ENCODE data around the gene FBLIM1. TPM values are rescaled to one million over a fixed set of nuclear protein-coding genes. Genes with fewer than 3 reads are reported as not detected.

The FBLIM1 gene
- total and polyA plus RNA-seq, 5 donors from 2014 or later, result 0.06 TPM; not detected in 4

DNA sequence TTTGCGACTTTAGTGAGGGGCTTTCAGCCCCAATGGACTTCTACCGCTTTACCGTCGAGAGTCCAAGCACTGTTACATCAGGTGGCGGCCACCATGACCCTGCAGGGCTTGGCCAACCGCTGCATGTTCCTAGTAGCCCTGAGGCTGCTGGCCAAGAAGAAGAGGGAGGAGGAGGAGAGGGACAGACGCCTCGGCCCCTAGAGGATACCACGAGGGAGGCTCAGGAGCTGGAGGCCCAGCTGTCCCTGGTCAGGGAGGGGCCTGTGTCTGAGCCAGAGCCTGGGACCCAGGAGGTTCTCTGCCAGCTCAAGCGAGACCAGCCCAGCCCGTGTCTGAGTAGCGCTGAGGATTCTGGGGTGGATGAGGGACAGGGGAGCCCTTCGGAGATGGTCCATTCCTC, 31.2 kb upstream of the FBLIM1 start:
- peaks cover 0 to 5% (median 0%) of the 10 kb centered on the region in 4 donors for H3K4me1 Mint-ChIP-seq
- H3K9me3 Mint-ChIP-seq, result no peaks in the 10 kb centered on the region
- Histone ChIP-seq H3K4me1 (ENCODE audit: control insufficient read depth, insufficient read depth, low read length, poor library complexity, severe bottlenecking) (no peaks in the 10 kb centered on the region), H3K9me3 (ENCODE audit: control insufficient read depth in 2 of 2, low read length in 2 of 2) (no peaks in the 10 kb centered on the region), H3K4me3 (ENCODE audit: low read depth, low read length) (no peak overlapping the region), H3K36me3 (ENCODE audit: control insufficient read depth, insufficient read depth, low read length) (peaks cover 47% of the 10 kb centered on the region), H3K27ac (ENCODE audit: insufficient read depth, low read length, poor library complexity, severe bottlenecking) (no peak overlapping the region), H3K27me3 (ENCODE audit: control insufficient read depth, insufficient read depth, low read length) (no peaks in the 10 kb centered on the region)
- ATAC-seq (ENCODE audit: low read depth in 2 of 2), result no peak
- H3K4me3 Mint-ChIP-seq, result no peak overlapping the region
- H3K36me3 Mint-ChIP-seq, result peaks cover 16% of the 10 kb centered on the region
- H3K27ac Mint-ChIP-seq, result peak overlapping the region in 1 of 3 donors; percentile 94
- DNase-seq, result no peak
- H3K27me3 Mint-ChIP-seq, result no peaks in the 10 kb centered on the region

- Mint-ChIP-seq H3K27ac (peak overlapping the region in 1 of 3 donors; percentile 23), H3K36me3 (peaks cover 18% of the 10 kb centered on the region)
Measured at GRCh38 chr1:15727866-15728534, 30.6 kb upstream of the FBLIM1 start.

GRCh38 chr1:15728937-15729657, 29.5 kb upstream of the FBLIM1 start:
- peaks cover 23% of the 10 kb centered on the region for H3K36me3 Mint-ChIP-seq
- no peaks in the 10 kb centered on the region for H3K9me3 ChIP-seq (ENCODE audit: control insufficient read depth in 2 of 2, low read length in 2 of 2)
- no peak for DNase-seq

More at GRCh38 chr1:15727866-15728534, 30.6 kb upstream of the FBLIM1 start:
- Histone ChIP-seq H3K4me3 (ENCODE audit: low read depth, low read length) (no peak overlapping the region), H3K9me3 (ENCODE audit: control insufficient read depth in 2 of 2, low read length in 2 of 2) (no peaks in the 10 kb centered on the region), H3K4me1 (ENCODE audit: control insufficient read depth, insufficient read depth, low read length, poor library complexity, severe bottlenecking) (no peaks in the 10 kb centered on the region), H3K27ac (ENCODE audit: insufficient read depth, low read length, poor library complexity, severe bottlenecking) (no peak overlapping the region), H3K27me3 (ENCODE audit: control insufficient read depth, insufficient read depth, low read length) (no peaks in the 10 kb centered on the region), H3K36me3 (ENCODE audit: control insufficient read depth, insufficient read depth, low read length) (peaks cover 50% of the 10 kb centered on the region)
- peaks cover 0 to 5% (median 0%) of the 10 kb centered on the region in 4 donors for H3K4me1 Mint-ChIP-seq
- no peaks in the 10 kb centered on the region for H3K27me3 Mint-ChIP-seq
- no peak overlapping the region for H3K4me3 Mint-ChIP-seq
- no peaks in the 10 kb centered on the region for H3K9me3 Mint-ChIP-seq
- ATAC-seq (ENCODE audit: low read depth in 2 of 2) (no peak), DNase-seq (no peak)

GRCh38 chr1:15730423-15730822, 28.2 kb upstream of the FBLIM1 start:
- no peaks in the 10 kb centered on the region for H3K4me1 ChIP-seq (ENCODE audit: control insufficient read depth, insufficient read depth, low read length, poor library complexity, severe bottlenecking)
- peaks cover 23% of the 10 kb centered on the region for H3K36me3 Mint-ChIP-seq

More at GRCh38 chr1:15728937-15729657, 29.5 kb upstream of the FBLIM1 start:
- H3K27me3 ChIP-seq (ENCODE audit: control insufficient read depth, insufficient read depth, low read length), result no peaks in the 10 kb centered on the region
- H3K4me1 Mint-ChIP-seq, result peaks cover 0 to 5% (median 0%) of the 10 kb centered on the region in 4 donors
- no peaks in the 10 kb centered on the region for H3K9me3 Mint-ChIP-seq
- no peak overlapping the region for H3K4me3 ChIP-seq (ENCODE audit: low read depth, low read length)
- H3K27ac Mint-ChIP-seq, result no peak overlapping the region
- no peaks in the 10 kb centered on the region for H3K27me3 Mint-ChIP-seq
- ATAC-seq (ENCODE audit: low read depth in 2 of 2), result no peak
- peaks cover 49% of the 10 kb centered on the region for H3K36me3 ChIP-seq (ENCODE audit: control insufficient read depth, insufficient read depth, low read length)
- no peak overlapping the region for H3K27ac ChIP-seq (ENCODE audit: insufficient read depth, low read length, poor library complexity, severe bottlenecking)
- H3K4me3 Mint-ChIP-seq, result no peak overlapping the region
- no peaks in the 10 kb centered on the region for H3K4me1 ChIP-seq (ENCODE audit: control insufficient read depth, insufficient read depth, low read length, poor library complexity, severe bottlenecking)

DNA sequence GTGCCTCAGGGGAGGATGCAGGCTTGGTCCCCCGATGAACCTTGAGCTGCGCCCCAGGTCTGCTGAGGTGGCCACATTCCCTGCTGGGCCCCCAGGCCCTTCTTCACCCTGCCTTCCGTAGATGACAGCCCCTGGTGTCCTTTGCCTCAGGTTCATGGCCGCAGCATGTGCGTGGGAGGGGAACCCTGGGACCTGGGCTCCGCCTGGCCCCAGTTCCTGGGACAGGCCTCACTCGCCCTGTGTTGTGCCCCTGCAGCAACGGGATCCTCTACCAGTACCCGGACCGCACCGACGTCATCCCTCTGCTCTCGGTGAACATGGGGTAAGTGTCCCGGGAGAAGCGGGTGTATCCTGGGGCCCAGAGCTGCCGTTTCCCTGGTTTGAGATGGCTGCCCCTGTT, 27.7 kb upstream of the FBLIM1 start:
- Mint-ChIP-seq H3K27me3 (no peaks in the 10 kb centered on the region), H3K36me3 (peaks cover 21% of the 10 kb centered on the region)

More at GRCh38 chr1:15730423-15730822, 28.2 kb upstream of the FBLIM1 start:
- Mint-ChIP-seq H3K4me3 (no peak overlapping the region), H3K9me3 (no peaks in the 10 kb centered on the region), H3K27ac (no peak overlapping the region), H3K27me3 (no peaks in the 10 kb centered on the region), H3K4me1 (no peaks in the 10 kb centered on the region)
- Histone ChIP-seq H3K36me3 (ENCODE audit: control insufficient read depth, insufficient read depth, low read length) (peaks cover 45% of the 10 kb centered on the region), H3K4me3 (ENCODE audit: low read depth, low read length) (no peak overlapping the region), H3K27ac (ENCODE audit: insufficient read depth, low read length, poor library complexity, severe bottlenecking) (no peak overlapping the region), H3K9me3 (ENCODE audit: control insufficient read depth in 2 of 2, low read length in 2 of 2) (no peaks in the 10 kb centered on the region), H3K27me3 (ENCODE audit: control insufficient read depth, insufficient read depth, low read length) (no peaks in the 10 kb centered on the region)
- no peak for DNase-seq
- no peak for ATAC-seq (ENCODE audit: low read depth in 2 of 2)

GRCh38 chr1:15731735-15732685, 26.6 kb upstream of the FBLIM1 start:
- Histone ChIP-seq H3K9me3 (ENCODE audit: control insufficient read depth in 2 of 2, low read length in 2 of 2) (no peaks in the 10 kb centered on the region), H3K36me3 (ENCODE audit: control insufficient read depth, insufficient read depth, low read length) (peaks cover 31% of the 10 kb centered on the region), H3K4me1 (ENCODE audit: control insufficient read depth, insufficient read depth, low read length, poor library complexity, severe bottlenecking) (no peaks in the 10 kb centered on the region), H3K4me3 (ENCODE audit: low read depth, low read length) (no peak overlapping the region), H3K27me3 (ENCODE audit: control insufficient read depth, insufficient read depth, low read length) (no peaks in the 10 kb centered on the region), H3K27ac (ENCODE audit: insufficient read depth, low read length, poor library complexity, severe bottlenecking) (no peak overlapping the region)
- Mint-ChIP-seq H3K4me3 (no peak overlapping the region), H3K27me3 (no peaks in the 10 kb centered on the region), H3K27ac (no peak overlapping the region), H3K4me1 (no peaks in the 10 kb centered on the region), H3K9me3 (no peaks in the 10 kb centered on the region), H3K36me3 (peaks cover 19% of the 10 kb centered on the region)
- DNase-seq, result no peak
- ATAC-seq (ENCODE audit: low read depth in 2 of 2), result no peak

More for the DNA sequence above, 27.7 kb upstream of the FBLIM1 start:
- DNase-seq (no peak), ATAC-seq (ENCODE audit: low read depth in 2 of 2) (no peak)
- no peaks in the 10 kb centered on the region for H3K27me3 ChIP-seq (ENCODE audit: control insufficient read depth, insufficient read depth, low read length)
- no peak overlapping the region for H3K4me3 Mint-ChIP-seq
- H3K27ac ChIP-seq (ENCODE audit: insufficient read depth, low read length, poor library complexity, severe bottlenecking), result no peak overlapping the region
- H3K4me3 ChIP-seq (ENCODE audit: low read depth, low read length), result no peak overlapping the region
- H3K4me1 ChIP-seq (ENCODE audit: control insufficient read depth, insufficient read depth, low read length, poor library complexity, severe bottlenecking), result no peaks in the 10 kb centered on the region
- no peaks in the 10 kb centered on the region for H3K9me3 ChIP-seq (ENCODE audit: control insufficient read depth in 2 of 2, low read length in 2 of 2)
- H3K27ac Mint-ChIP-seq, result no peak overlapping the region
- H3K9me3 Mint-ChIP-seq, result no peaks in the 10 kb centered on the region
- peaks cover 41% of the 10 kb centered on the region for H3K36me3 ChIP-seq (ENCODE audit: control insufficient read depth, insufficient read depth, low read length)
- H3K4me1 Mint-ChIP-seq, result no peaks in the 10 kb centered on the region

GRCh38 chr1:15732686-15733081, 25.9 kb upstream of the FBLIM1 start:
- ATAC-seq (ENCODE audit: low read depth in 2 of 2) (no peak), DNase-seq (no peak)
- Histone ChIP-seq H3K4me3 (ENCODE audit: low read depth, low read length) (no peak overlapping the region), H3K4me1 (ENCODE audit: control insufficient read depth, insufficient read depth, low read length, poor library complexity, severe bottlenecking) (no peaks in the 10 kb centered on the region), H3K27me3 (ENCODE audit: control insufficient read depth, insufficient read depth, low read length) (no peaks in the 10 kb centered on the region), H3K36me3 (ENCODE audit: control insufficient read depth, insufficient read depth, low read length) (peaks cover 24% of the 10 kb centered on the region), H3K9me3 (ENCODE audit: control insufficient read depth in 2 of 2, low read length in 2 of 2) (no peaks in the 10 kb centered on the region), H3K27ac (ENCODE audit: insufficient read depth, low read length, poor library complexity, severe bottlenecking) (no peak overlapping the region)
- H3K4me3 Mint-ChIP-seq, result no peak overlapping the region
- no peaks in the 10 kb centered on the region for H3K27me3 Mint-ChIP-seq
- H3K27ac Mint-ChIP-seq, result no peak overlapping the region
- peaks cover 15% of the 10 kb centered on the region for H3K36me3 Mint-ChIP-seq
- no peaks in the 10 kb centered on the region for H3K4me1 Mint-ChIP-seq
- H3K9me3 Mint-ChIP-seq, result no peaks in the 10 kb centered on the region
